Caki2 (cell line): ENCODE data around the gene PCSK5. TPM values are rescaled to one million over a fixed set of nuclear protein-coding genes. Genes with fewer than 3 reads are reported as not detected.

Source experiments
- DNase-seq: peaks from one replicate; pipeline ENCODE4 v3.0.0-alpha.2; 2015; ENCODE audit warnings: low read depth
- in situ Hi-C: cut with HindIII; loops from 2 replicates; pipeline ENCODE4 v1.10.0; 2016; ENCODE audit warnings: low sequenced_read_pairs, low pct_unique_long_range_greater_than_20kb, mixed read lengths
- total RNA-seq: library from RNA; depleted of rRNA; stranded (reverse); fragments of >200 nt; shearing (Covaris generic); gene quantifications from 2 replicates; pipeline ENCODE4 v1.2.3, GENCODE V29; 2014; ENCODE audit warnings: low replicate concordance

The PCSK5 gene
- total RNA-seq, 1 experiment from 2014 or later = 104 TPM

DNA sequence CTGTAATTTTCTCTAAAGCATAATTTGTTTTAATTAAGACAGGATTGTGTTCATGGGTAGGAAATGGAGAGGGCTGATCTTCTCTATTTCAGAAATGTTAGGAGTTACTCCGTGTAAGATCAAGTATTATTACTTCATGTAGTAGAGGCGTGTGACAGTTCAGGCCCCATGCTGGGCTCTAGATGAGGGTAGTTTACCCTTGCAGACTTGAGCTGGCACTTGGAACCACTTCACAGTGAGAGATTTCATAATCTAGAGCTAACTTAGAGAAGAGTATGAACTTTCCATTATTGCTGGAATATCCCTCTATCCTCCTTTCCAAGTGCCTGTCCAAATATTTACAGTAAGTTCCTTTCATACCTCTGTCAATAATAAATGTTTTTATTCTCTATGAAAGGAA lies 195.1 kb downstream of the PCSK5 start:
- no peak for DNase-seq
- in situ Hi-C loops = no loop called here

DNA sequence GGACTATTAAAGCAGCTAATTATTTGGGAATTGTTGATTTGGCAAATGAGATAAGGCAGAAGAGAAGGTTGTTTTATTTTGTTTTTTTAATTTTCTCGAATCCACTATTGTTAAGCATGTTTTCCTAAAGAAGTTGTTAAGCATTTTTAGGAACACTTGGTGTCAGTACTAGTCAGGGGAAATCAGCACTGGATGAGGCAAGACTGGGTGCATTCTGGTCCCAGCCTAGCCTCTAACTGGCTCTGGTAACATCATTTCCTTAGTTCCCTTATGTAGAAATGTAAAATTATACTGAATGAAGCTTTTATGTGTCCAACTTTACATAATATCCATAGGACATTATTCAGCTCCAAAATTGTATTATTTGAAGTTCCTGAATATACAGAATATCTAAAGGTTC lies 196.1 kb downstream of the PCSK5 start:
- in situ Hi-C loops = no loop called here

DNA sequence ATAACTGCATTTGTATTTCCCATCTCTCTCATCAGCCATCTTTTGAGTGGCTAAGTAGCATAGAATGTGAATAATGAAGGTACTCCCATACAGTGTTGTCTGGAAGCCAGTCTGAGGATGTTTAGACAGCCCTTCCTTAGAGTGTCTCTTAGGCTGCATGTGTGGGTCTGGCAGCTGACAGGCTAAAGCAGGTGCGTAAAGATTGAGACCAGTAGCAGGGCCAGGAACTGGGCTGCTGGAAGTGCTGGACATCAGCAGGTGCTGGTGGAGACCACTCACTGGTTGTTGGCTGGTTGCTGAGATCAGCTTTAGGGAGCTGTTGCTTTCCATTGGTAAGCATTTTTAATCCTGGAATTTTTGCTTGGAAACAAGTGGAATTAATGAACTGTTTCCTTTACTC lies 197.5 kb downstream of the PCSK5 start:
- in situ Hi-C loops = no loop called here
- DNase-seq = no peak

More for the DNA sequence above, 196.1 kb downstream of the PCSK5 start:
- no peak for DNase-seq

DNA sequence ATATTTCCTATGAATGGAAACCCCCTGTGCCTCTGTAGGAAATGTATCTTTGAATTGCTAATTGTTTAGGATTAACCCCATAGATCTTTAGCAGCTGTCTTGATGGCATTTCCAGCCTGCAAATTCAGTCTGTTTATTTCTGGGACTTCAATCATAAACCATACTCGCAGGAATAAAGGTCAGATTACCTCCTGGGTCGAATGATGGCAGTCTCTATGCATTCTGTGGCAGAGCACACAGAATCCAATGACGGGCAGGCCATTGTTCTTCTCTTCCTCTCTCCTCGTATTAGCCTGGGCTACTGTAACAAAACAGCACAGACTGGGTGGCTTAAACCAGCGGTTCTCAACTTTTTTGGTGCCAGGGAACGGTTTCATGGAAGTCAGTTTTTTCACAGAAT lies 199.9 kb downstream of the PCSK5 start:
- in situ Hi-C loops = no loop called here
- DNase-seq = no peak

DNA sequence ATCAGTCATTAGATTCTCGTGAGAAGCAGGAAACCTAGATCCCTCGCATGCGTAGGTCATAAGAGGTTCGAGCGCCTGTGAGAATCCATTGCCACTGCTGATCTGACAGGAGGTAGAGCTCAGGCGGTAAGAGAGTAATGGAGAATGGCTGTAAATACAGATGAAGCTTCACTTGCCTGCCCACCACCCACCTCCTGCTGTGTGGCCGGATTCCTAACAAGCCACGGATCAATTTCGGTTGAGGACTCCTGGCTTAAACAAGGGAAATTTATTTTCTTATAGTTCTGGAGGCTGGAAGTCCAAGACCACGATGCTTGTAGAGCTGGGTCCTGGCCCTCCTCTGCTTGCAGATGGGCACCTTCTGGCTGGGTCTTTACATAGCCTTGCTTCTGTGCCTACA lies 200.4 kb downstream of the PCSK5 start:
- in situ Hi-C loops = no loop called here
- no peak for DNase-seq

DNA sequence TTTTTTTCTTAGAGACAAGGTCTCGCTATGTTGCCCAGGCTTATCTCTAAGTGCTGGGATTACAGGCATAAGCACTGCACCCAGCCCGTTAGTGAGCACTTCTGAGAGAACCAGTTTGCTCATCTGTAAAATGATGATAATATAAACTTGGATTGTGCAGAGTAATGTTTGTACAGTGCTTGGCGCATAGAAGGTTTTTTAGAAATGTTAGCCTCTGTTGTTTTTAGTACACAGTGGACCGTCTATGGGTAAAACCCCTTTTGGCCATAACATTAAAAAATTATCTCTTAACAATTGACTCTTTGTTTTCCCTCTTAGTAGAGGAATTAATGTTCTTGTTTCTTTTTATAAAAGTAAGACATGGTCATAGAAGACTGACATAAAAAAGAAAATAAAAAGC lies 202.1 kb downstream of the PCSK5 start:
- in situ Hi-C loops = no loop called here
- no peak for DNase-seq

DNA sequence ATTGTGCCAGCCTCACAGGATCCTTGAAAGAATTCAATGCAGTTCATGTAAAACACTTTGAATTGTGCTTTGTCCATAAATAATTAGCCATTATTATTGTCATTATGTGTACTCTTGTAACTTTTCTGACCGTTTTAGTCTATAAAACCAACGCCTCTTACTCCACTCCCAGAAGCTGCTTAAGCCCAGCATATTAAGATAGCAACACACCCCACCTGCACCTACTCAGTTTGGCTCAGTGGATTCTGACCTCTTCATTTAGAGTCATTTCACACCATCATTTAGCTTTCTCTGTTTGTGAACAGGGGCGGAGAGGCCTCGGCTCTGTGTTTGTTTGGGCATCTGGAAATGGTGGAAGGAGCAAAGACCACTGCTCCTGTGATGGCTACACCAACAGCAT lies 205.1 kb downstream of the PCSK5 start:
- DNase-seq = no peak
- in situ Hi-C loops = no loop called here

DNA sequence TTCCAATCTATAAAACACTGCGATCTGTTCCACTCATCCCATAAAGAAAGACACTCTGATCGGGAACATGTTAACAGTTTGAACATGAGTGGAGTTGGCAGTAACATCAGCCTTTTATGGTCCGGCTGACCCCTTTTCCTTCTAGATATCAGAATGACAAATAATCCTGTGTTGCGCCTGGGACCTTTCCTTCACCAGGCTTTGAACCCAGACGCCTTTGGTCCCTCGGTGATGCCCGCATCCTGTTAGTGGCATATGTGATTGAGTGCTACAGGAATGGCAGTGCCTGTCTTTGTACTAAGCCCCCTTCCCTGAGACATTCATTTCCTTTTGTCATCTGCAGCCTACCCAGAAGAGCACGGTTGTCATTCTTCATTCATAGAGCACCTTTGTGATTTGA lies 209.0 kb downstream of the PCSK5 start:
- in situ Hi-C loops = no loop called here
- DNase-seq = no peak

DNA sequence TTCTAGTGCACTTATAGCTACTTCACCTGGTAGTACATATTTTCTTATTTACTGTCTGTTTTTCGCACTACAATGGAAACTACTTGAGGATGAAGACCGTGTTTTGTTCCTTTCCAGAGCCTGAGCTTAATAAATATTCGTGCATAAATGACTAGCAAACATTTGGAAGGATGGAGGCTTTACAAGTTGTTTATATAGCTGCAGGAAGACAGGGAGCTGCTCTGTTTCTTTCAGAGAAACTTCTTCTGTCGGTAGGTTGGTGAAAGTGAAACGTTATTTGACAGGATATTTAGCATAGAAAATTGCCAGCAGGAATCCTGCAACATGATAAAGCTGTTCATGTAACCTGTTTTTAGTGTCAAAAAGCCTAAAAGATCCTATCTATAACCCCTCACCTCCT lies 210.6 kb downstream of the PCSK5 start:
- DNase-seq = no peak
- in situ Hi-C loops = no loop called here

DNA sequence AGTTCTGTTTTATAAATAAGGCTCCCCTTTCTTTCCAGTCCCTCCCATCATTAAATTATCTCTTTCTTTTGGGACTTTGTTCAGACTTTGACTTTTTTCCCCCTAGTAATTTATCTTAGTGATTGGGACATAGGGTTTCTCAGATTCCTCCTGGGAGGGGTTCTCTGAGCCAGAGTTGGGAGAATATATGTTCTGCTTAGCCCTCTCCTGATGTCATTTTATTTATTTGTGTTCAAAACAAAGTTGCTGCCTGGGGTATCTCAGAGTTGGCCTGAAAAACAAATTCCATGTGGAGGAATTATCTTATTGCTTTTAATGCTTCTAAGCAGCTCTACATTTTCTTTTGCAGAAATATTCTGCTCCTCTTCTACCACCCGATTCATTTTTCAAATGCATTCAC lies 211.0 kb downstream of the PCSK5 start:
- in situ Hi-C loops = no loop called here

DNA sequence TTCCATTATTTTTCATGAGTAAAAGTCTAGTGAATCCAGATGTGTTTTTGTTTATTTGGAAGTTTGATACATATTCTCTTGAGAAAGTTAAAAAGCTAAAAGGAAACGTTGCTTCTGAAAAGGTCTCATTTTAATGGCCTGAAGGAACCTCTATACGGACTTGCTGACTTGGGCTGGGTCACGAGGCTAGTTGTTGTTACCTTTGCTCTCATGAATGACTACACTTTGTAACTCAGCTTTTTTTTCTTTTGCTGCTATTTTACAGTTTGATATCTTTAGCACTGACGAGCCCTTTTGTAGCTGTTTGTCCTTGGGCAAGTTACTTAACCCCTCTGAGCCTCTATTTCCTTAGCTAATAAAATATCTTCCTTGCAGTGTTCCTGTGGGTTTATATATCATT lies 211.5 kb downstream of the PCSK5 start:
- in situ Hi-C loops = no loop called here
- no peak for DNase-seq

More for the DNA sequence above, 211.0 kb downstream of the PCSK5 start:
- DNase-seq = no peak

DNA sequence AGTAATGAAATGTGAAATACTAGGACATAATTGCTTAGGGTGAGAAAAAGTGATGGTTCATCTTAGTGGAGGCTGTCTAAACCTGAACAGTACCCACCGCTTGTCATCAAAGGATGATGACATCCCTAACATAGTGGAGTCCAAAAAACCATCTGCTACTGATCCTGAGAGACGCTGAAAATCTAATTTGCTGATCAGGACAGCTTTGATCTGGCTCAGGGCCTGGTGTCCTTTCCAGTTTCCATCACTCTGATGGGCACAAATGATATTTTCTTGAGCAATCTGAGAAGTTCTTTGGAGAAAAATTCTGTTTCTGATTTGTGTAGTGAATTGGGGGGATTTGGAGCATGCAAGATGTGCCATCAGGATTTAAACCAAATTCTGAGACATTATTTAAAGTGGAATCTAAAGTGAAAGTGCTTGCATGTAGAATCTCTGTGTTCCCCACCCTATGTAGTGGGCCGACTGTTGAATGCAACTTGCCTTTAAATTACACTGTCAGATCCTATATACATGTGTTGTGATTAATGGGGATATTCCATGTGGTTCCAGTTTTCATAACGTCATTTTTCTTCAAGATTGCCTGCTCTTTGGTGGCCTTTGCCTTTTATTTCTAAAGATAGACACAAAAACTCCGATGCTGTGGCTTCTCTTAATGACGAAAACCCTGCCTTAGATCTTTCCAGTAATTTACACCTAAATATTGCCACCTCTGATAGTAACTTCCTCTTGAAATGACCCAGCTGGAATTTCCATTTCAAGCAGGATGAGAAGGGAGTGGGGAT lies 213.2 kb downstream of the PCSK5 start:
- in situ Hi-C loops = no loop called here
- no peak for DNase-seq

DNA sequence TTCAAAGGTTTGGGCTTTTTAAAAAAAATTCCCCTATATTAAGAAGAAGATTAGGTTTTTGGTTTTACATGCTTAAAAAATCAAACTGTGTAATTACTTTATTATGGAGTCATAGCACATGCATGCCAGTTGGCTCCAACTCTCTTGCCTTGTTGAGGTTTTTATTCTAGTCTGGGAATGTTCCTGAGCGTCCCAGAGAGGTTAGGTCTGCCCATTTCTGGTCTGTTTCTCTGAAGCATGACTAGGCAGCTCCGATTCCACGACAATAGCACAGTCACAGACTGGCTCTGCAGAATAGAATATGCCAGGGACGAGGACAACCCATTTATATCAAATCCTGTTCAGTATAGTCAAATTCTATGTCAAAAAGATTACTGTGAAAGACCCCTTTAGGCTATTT lies 217.0 kb downstream of the PCSK5 start:
- DNase-seq = no peak
- in situ Hi-C loops = no loop called here

DNA sequence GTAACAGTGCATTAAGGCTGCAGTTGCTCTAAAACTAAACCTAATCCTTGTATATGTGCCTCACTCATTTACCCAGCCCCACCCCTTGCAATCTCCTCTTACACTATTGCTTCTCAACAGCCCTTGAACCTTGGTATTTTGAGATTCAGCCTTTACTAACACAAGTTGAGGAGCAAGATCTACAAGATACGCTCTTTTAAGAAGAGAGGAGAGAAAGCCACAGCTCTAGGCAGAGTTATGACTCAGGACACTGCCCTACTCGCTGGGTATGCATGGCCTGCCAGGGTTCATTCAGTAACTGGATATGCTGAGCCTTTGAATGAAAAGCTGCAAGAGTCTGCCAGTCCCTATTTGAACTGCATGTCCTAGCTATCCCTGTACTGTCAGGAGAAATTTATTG lies 219.5 kb downstream of the PCSK5 start:
- in situ Hi-C loops = no loop called here
- no peak for DNase-seq

DNA sequence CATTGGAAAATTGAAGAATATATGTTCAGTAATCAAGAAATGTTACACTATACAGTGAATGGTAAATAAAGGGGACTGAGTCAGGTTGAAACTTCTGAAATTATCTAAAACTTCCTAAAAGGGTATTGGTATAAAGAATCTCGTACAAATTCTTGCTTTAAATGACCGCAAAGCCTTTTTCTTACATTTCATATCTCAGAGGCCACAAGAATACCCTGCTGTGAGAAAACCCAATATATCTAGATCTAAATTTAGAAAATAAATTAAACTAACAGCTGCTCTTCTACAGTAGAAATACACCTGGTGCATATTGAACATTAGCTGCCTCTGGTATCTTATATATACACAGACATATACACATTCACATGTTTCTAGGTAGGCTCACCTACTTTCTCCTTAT lies 221.7 kb downstream of the PCSK5 start:
- in situ Hi-C loops = no loop called here
- no peak for DNase-seq

DNA sequence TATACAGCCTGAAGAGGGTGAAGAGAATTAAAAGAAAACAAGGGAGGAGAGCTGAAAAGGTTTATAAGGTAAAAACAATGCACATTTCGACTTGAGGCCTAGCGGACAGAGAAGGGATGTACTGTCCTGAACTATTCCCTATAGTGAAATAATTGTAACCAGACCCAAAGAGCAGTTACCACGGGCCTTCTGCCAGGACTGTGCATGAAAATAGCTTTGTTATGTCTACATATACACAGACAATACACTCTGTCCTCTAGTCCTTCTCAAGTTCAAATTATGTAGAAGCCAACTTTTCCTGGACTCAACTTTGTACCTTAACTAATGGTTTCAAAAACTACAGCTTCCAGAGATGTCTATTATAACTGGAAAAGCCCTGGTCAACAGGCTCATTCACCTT lies 223.7 kb downstream of the PCSK5 start:
- no peak for DNase-seq
- in situ Hi-C loops = no loop called here

DNA sequence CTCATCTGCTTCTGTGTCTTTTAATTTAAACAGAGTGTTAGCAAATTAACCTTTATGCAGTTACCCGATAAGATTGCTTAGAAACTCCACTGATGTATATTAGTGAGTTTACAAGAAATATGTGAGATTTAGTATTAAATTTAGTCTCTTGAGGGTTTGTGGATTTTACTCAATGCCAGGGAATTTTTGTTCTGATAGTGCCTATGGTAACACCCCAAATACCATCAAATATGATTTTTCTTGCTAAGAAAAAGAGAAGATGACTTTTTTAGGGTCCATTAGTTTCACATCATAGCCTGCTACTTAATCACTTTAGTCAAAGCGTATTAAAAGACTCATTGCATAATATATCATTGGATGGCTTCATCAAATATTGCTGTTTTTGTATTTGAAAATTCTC lies 224.9 kb downstream of the PCSK5 start:
- DNase-seq = no peak
- in situ Hi-C loops = no loop called here

DNA sequence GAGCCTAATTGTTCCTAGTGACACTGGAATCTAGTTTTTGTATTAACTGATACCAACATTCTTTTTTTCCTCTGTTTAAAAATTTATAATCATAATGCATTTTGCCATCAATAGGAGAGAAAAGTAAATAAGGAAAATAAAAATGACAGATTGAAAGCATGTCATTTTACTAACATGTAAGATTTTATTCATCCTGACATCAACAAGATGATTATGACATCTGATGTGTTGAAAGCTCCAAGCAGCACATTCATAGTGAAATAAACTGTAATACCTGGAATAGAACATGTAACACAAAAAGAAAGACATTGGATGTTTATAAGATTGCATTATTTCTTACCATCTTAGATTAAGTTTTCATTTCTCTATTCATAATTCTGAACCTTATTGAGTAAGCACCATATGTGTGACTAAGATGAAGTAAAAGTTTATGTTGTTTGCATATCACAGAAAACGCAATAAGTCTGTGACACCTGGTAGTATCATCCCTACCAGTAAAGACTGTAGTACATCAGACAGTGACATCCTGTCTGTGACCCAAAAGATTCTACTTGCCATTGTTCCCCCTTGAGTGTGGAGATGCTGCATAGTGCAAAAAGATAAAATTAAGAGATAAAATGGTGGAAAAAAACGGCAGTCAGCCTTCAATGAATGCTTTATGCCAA lies 225.6 kb downstream of the PCSK5 start:
- DNase-seq = no peak
- in situ Hi-C loops = no loop called here

DNA sequence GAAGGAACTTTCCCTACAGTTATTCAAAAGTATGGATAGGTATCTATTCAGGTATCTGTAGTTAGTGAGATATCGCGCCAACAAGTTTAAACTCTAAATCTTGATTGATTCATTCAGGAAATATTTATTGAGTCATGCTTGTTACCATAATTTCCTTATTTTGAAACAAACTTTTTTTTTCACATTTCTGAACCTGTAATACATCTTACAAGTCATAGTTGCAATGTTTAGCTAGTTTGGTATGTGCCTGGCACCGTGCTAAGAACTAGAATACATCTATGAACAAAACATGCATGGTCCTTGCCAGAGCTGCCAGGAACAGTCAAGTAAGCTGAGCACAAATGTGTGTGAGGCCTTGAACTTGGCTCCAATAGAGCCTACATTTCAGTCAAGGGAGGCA lies 226.4 kb downstream of the PCSK5 start:
- no peak for DNase-seq
- in situ Hi-C loops = no loop called here

DNA sequence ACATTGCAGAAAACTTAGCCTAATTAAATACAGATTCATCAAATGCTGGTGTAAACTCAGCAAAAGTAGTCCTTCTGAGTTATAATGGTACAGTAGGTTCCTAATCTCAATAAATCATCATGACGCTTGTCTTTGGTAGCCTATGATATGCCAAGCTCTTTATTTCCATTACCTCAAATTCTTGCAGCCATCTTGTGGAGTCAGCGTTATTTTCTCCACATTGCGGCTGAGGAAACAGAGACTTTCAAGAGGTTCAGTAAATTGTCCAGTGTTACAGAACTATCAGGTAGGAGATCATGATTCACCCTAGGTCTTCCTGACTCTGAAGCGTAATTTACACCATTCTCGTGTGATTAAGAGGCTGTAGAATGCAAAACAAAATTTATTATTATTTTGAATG lies 237.2 kb downstream of the PCSK5 start:
- DNase-seq = no peak
- in situ Hi-C loops = no loop called here
